ENCODE results near the gene RORC. TPM values are rescaled to one million over a fixed set of nuclear protein-coding genes. Genes with fewer than 3 reads are reported as not detected.

Gene RORC
- total and polyA plus RNA-seq, 2 of the 8 experiments (the other 6 are each of a cell fraction or from before 2014, with no cell fraction given) = 0.44 to 0.54 TPM

DNA sequence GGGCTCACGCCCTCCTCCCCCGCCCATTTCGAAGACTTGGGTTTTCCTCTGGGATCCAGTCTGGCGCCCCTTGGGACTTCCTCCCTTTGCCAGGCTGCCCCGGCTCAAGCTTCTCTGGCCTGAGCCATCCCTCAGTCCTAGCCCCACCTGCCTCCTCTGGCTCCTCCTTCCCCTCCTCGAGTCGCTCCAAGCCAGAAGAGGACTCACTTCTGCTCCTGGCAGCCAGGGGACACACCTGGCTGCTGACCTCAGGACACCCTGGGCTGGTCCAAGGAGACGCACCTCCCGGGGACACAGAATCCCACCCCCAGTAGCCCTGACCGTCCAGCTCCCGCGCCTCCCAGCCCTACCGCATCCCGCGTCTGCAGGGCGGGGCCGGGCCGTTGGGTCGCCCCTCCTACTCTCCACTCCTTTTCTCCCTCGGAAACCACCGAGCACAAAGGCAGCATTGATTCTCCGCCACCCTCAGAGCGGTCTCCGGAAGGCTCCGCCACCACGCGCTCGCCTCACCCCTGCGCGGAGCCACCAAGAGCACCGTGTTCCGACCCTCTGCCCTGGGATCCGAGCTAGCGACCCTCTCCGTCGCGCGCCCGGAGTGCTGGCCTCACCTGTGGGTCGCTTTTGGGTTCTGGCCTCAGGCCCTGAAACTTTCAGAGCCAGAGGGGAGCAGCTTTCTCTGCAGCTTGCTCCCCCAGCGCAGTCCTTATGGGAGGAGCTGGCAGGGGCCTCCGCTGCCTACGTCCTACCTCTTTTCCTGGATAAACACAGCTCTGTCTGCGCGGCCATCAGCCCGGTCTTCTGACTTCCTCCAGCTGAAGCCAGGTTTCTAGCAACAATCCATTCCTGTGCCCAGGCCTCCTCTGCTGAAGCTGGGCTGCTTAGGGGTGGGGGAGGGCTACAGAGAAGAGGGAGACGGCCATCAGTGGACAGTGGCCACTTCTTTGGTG lies 8.1 kb upstream of the RORC start, which contains the start of gene C2CD4D:
C2CD4D (minus strand) TSS at position 364 of the 947 bp plus-strand sequence. CDS start 831 bp downstream, outside the sequence.
- H4K20me1 ChIP-seq (replicated peaks in 1 of 2; ENCODE audit: control insufficient read depth in 1 of 2, insufficient read depth in 2 of 2, low read length in 2 of 2) = no peaks in the 10 kb centered on the region
- peak within 1 kb of the TSS; percentile 55 to 90 (median 86) for H3K9ac ChIP-seq (replicated peaks in 1 of 4; ENCODE audit: extremely low read depth in 1 of 4, low read depth in 3 of 4, low read length in 3 of 4)
- 0 out of 2 replicates have a peak within 1 kb of the TSS, but pooled peaks have one; percentile 32 for H2BK20ac ChIP-seq (ENCODE audit: low read length)
- no peaks in the 10 kb centered on the region for H3K79me1 ChIP-seq (ENCODE audit: low read depth, low read length)
- H3K9me3 ChIP-seq (ENCODE audit: insufficient read depth in 2 of 2, low read depth in 1 of 2, low read length in 1 of 2) = no peaks in the 10 kb centered on the region
- no peak within 1 kb of the TSS for H3K23ac ChIP-seq (ENCODE audit: insufficient read length)
- H3K18ac ChIP-seq (ENCODE audit: extremely low read depth, low read length) = peak within 1 kb of the TSS; percentile 76
- peak within 1 kb of the TSS; percentile 94 for H4K8ac ChIP-seq (ENCODE audit: extremely low read depth, insufficient read depth, low read length)
- H2BK12ac ChIP-seq (ENCODE audit: low read depth, low read length) = peak within 1 kb of the TSS; percentile 96
- H3K4me3 ChIP-seq (ENCODE audit: extremely low read depth in 1 of 4, insufficient read depth in 2 of 4, low read depth in 3 of 4, low read length in 4 of 4) = peak within 1 kb of the TSS; percentile 43 to 69 (median 54)
- WGBS, 2 experiments (ENCODE audit: extremely low coverage in 1 of 2, insufficient coverage in 1 of 2, insufficient read length in 1 of 2, insufficient replicate concordance in 2 of 2, low coverage in 1 of 2, low lambda C conversion rate in 2 of 2, missing lambda C conversion rate in 1 of 2) = 5% methylated on average over 44 of the region's 47 CpGs; no CpG with 5 or more reads in 1 of the 2 experiments
- H4K5ac ChIP-seq (ENCODE audit: insufficient read length, low read depth, low read length) = peak within 1 kb of the TSS; percentile 81
- no peak within 1 kb of the TSS for H2BK120ac ChIP-seq (replicated peaks; ENCODE audit: low read depth, low read length)
- H3K36me3 ChIP-seq (ENCODE audit: control insufficient read depth in 2 of 4, insufficient read depth in 4 of 4, low read length in 3 of 4) = no peaks in the 10 kb centered on the region
- CTCF ChIA-PET (ENCODE audit: partially characterized antibody) = interaction anchor here (0.6 to 2.2 kb wide), 8 partner anchors 14 to 161 kb away, joined by 3 to 7 read pairs (median 5); no protein-coding TSS in a partner anchor
- peak; percentile 65 to 88 for DNase-seq (ENCODE audit: low read depth in 1 of 2, low spot score in 2 of 2)
- peak within 1 kb of the TSS; percentile 61 for H4K91ac ChIP-seq (replicated peaks; ENCODE audit: insufficient read length, low read length)
- H2AFZ ChIP-seq (ENCODE audit: low read length) = 0 out of 2 replicates have a peak within 1 kb of the TSS, but pooled peaks have one; percentile 36
- H3K27ac ChIP-seq (ENCODE audit: low read depth, low read length) = peak within 1 kb of the TSS; percentile 85
- no peak within 1 kb of the TSS for H2AK5ac ChIP-seq (ENCODE audit: low read depth, low read length)
- H2BK15ac ChIP-seq (ENCODE audit: low read length) = peak within 1 kb of the TSS; percentile 90
- peaks cover 4 to 17% (median 9%) of the 10 kb centered on the region in 4 experiments for H3K4me1 ChIP-seq (replicated peaks in 1 of 4; ENCODE audit: control insufficient read depth in 3 of 4, insufficient read depth in 4 of 4, low read length in 3 of 4)
- POLR2A ChIA-PET (ENCODE audit: partially characterized antibody) = interaction anchor here (0.6 to 5.0 kb wide), 29 partner anchors 9 to 299 kb away, joined by 3 to 20 read pairs (median 5); partner anchors contain the start of genes CELF3, MRPL9, S100A10 and SNX27
- peak within 1 kb of the TSS; percentile 78; the same call in 1 of the 2 replicates for H2BK5ac ChIP-seq (ENCODE audit: low read depth, low read length)
- no peak for FAIRE-seq
- H3K14ac ChIP-seq (ENCODE audit: insufficient read length) = no peak within 1 kb of the TSS
- H3K23me2 ChIP-seq (ENCODE audit: low read depth, low read length) = peaks cover 23% of the 10 kb centered on the region
- peak within 1 kb of the TSS; percentile 27 for H3K56ac ChIP-seq (replicated peaks; ENCODE audit: insufficient read length, low read depth, low read length)
- peaks cover 10 to 24% (median 21%) of the 10 kb centered on the region in 4 experiments for H3K27me3 ChIP-seq (replicated peaks in 1 of 4; ENCODE audit: control insufficient read depth in 3 of 4, extremely low read depth in 1 of 4, insufficient read depth in 3 of 4, low read length in 3 of 4)
- H3K79me2 ChIP-seq (ENCODE audit: control insufficient read depth in 1 of 2, insufficient read depth in 2 of 2, low read length in 2 of 2) = no peaks in the 10 kb centered on the region
- peak within 1 kb of the TSS; percentile 3 for H3K4ac ChIP-seq (replicated peaks; ENCODE audit: insufficient read length, low read depth, low read length)
- H3K4me2 ChIP-seq (ENCODE audit: insufficient read depth in 1 of 2, low read depth in 2 of 2, low read length in 2 of 2) = peak within 1 kb of the TSS; percentile 77 to 93
- TF ChIP-seq HDAC6 (IDR thresholded peaks at IDR 0.05; ENCODE audit: low read depth, low read length) = no peak
- TF ChIP-seq RBBP5 (IDR thresholded peaks at IDR 0.05; ENCODE audit: borderline replicate concordance, low read depth, low read length) = 0 out of 2 replicates have a peak, but pooled peaks have one; percentile 37
- TF ChIP-seq SRF (IDR thresholded peaks at IDR 0.05; ENCODE audit: low read depth, low read length) = no peak
- TF ChIP-seq SUZ12 (IDR thresholded peaks at IDR 0.05; ENCODE audit: low read length) = no peak
- peak; percentile 73 for TF ChIP-seq TBP (IDR thresholded peaks at IDR 0.05; ENCODE audit: low read depth, low read length)
- peak; percentile 89 for TF ChIP-seq POLR2AphosphoS5 (IDR thresholded peaks at IDR 0.05; ENCODE audit: low read depth, low read length)

Data from H1 (cell line).